Hematopoietic multipotent progenitor cell treated with erythropoietin and hydrocortisone succinate and interleukin-3 and kit ligand, for 15 days (in vitro differentiated cells): ENCODE results near the gene LRRC17.
"Not testable (repeated sequence)": the region's sequence is repeated elsewhere in the genome, so short reads cannot be mapped to it uniquely, and the experiment has no call there.

ENCODE experiments used
- DNase-seq: peaks from one replicate; pipeline ENCODE4 v3.0.0-alpha.2; 2015; ENCODE audit warnings: low spot score

Gene LRRC17

GRCh38 chr7:102897856-102898531 is 14.8 kb upstream of the LRRC17 start:
- DNase-seq: no peak

- no peak for DNase-seq
Observed at GRCh38 chr7:102898532-102898859, 14.3 kb upstream of the LRRC17 start.

GRCh38 chr7:102902052-102902451 is 10.7 kb upstream of the LRRC17 start:
- not testable (repeated sequence) for DNase-seq

GRCh38 chr7:102903576-102903975 is 9.2 kb upstream of the LRRC17 start:
- DNase-seq: not testable (repeated sequence)

GRCh38 chr7:102908676-102909075 is 4.1 kb upstream of the LRRC17 start:
- DNase-seq: no peak

- no peak for DNase-seq
Observed at GRCh38 chr7:102913826-102914225, 1.0 kb downstream of the LRRC17 start.

GRCh38 chr7:102914585-102914984 is 1.8 kb downstream of the LRRC17 start:
- DNase-seq: no peak

GRCh38 chr7:102916426-102916825 is 3.6 kb downstream of the LRRC17 start:
- no peak for DNase-seq

- no peak for DNase-seq
Observed at GRCh38 chr7:102916881-102917280, 4.1 kb downstream of the LRRC17 start.

GRCh38 chr7:102917436-102918353 is 4.9 kb downstream of the LRRC17 start:
- no peak for DNase-seq

- DNase-seq: no peak
Observed at GRCh38 chr7:102918845-102919244, 6.0 kb downstream of the LRRC17 start.

GRCh38 chr7:102925976-102926782 is 13.4 kb downstream of the LRRC17 start:
- DNase-seq: peak; percentile 71

GRCh38 chr7:102926783-102927140 is 14.0 kb downstream of the LRRC17 start:
- DNase-seq: no peak

- DNase-seq: no peak
Observed at GRCh38 chr7:102927312-102927933, 14.6 kb downstream of the LRRC17 start.

- no peak for DNase-seq
Observed at GRCh38 chr7:102931757-102932156, 19.0 kb downstream of the LRRC17 start.

GRCh38 chr7:102933763-102934162 is 21.0 kb downstream of the LRRC17 start:
- DNase-seq: no peak

GRCh38 chr7:102934239-102934638 is 21.4 kb downstream of the LRRC17 start:
- DNase-seq: no peak

- DNase-seq: no peak
Observed at GRCh38 chr7:102934701-102935100, 21.9 kb downstream of the LRRC17 start.

- no peak for DNase-seq
Observed at GRCh38 chr7:102935450-102936115, 22.8 kb downstream of the LRRC17 start.

- no peak for DNase-seq
Observed at GRCh38 chr7:102938679-102939078, 25.9 kb downstream of the LRRC17 start.

- DNase-seq: no peak
Observed at GRCh38 chr7:102942181-102942866, 29.5 kb downstream of the LRRC17 start.
